BJ (cell line): ENCODE results near the gene SEBOX. TPM values are rescaled to one million over a fixed set of nuclear protein-coding genes. Genes with fewer than 3 reads are reported as not detected.

Experiments
- CTCF ChIA-PET: fragments of 350-600 bp; formaldehyde crosslinking; extraction: SDS; loops from one replicate; lab custom pipeline; 2021; ENCODE audit warnings: antibody characterized with exemption, inconsistent platforms; lab: Yijun Ruan, JAX
- POLR2A ChIA-PET: fragments of 300-600 bp; sonication (Branson Sonifier 250); formaldehyde crosslinking; extraction: SDS; loops from one replicate; lab custom pipeline; 2021; ENCODE audit warnings: antibody characterized with exemption; lab: Charles Lee
- DNase-seq: peaks from one replicate; pipeline ENCODE4 v3.0.0-alpha.2; 2011; ENCODE audit warnings: low read depth
- H3K27me3 ChIP-seq: 2 replicates; pipeline ENCODE4 v1.6.0; 2011; ENCODE audit warnings: low read length; ENCODE audit not compliant: control insufficient read depth, insufficient read depth
- H3K36me3 ChIP-seq: 2 replicates; pipeline ENCODE4 v1.5.1; 2011; ENCODE audit warnings: low read length; ENCODE audit not compliant: control insufficient read depth, insufficient read depth
- H3K4me3 ChIP-seq: 2 replicates; pipeline ENCODE4 v1.5.1; 2011; ENCODE audit warnings: low read depth, mild to moderate bottlenecking, control low read depth, low read length
- CTCF ChIP-seq: IDR thresholded peaks from 2 replicates; pipeline ENCODE4 v1.5.1; 2011; ENCODE audit warnings: low read depth, mild to moderate bottlenecking, control low read depth, inconsistent platforms, low read length, moderate library complexity; ENCODE audit not compliant: insufficient read depth
- polyA plus RNA-seq: library from polyadenylated mRNA; depleted of rRNA; stranded (reverse); fragments of >200 nt; gene quantifications from 2 replicates; pipeline ENCODE4 v1.2.3, GENCODE V29; 2011

The SEBOX gene
- polyA plus RNA-seq, 1 experiment: not detected

- ChIA-PET POLR2A (no interaction called here), CTCF (interaction anchor here (0.6 kb wide), 1 partner anchor 98 kb away, joined by 3 read pairs; no protein-coding TSS in a partner anchor)
- no peak for TF ChIP-seq CTCF
- H3K4me3 ChIP-seq: no peak overlapping the region
- no peak for DNase-seq
- no peaks in the 10 kb centered on the region for H3K27me3 ChIP-seq
- peaks cover 17% of the 10 kb centered on the region for H3K36me3 ChIP-seq
These were observed 31.8 kb downstream of the SEBOX start for GRCh38 chr17:28333083-28333746.

- POLR2A ChIA-PET: no interaction called here
- Histone ChIP-seq H3K36me3 (peaks cover 23% of the 10 kb centered on the region), H3K27me3 (no peaks in the 10 kb centered on the region), H3K4me3 (no peak overlapping the region)
- CTCF ChIA-PET: no interaction called here
- no peak for TF ChIP-seq CTCF
- DNase-seq: no peak
These were observed 33.0 kb downstream of the SEBOX start for GRCh38 chr17:28331891-28332420.

- TF ChIP-seq CTCF: no peak
- no peak for DNase-seq
- H3K27me3 ChIP-seq: no peaks in the 10 kb centered on the region
- no peak overlapping the region for H3K4me3 ChIP-seq
- ChIA-PET CTCF (no interaction called here), POLR2A (no interaction called here)
- H3K36me3 ChIP-seq: peaks cover 24% of the 10 kb centered on the region
These were observed 34.3 kb downstream of the SEBOX start for GRCh38 chr17:28330671-28331070.

- no peak overlapping the region for H3K4me3 ChIP-seq
- ChIA-PET CTCF (interaction anchor here (0.6 to 0.7 kb wide), 2 partner anchors 9 to 96 kb away, joined by 3 to 4 read pairs; partner anchors contain the start of gene TMEM97), POLR2A (no interaction called here)
- peaks cover 24% of the 10 kb centered on the region for H3K36me3 ChIP-seq
- no peak for DNase-seq
- no peak for TF ChIP-seq CTCF
- no peaks in the 10 kb centered on the region for H3K27me3 ChIP-seq
These were observed 36.7 kb downstream of the SEBOX start for GRCh38 chr17:28328325-28328724.

GRCh38 chr17:28327709-28328108 lies 37.3 kb downstream of the SEBOX start:
- POLR2A ChIA-PET: no interaction called here
- no peak for DNase-seq
- Histone ChIP-seq H3K4me3 (no peak overlapping the region), H3K27me3 (no peaks in the 10 kb centered on the region), H3K36me3 (peaks cover 24% of the 10 kb centered on the region)
- CTCF ChIA-PET: interaction anchor here (0.7 kb wide), 1 partner anchor 8 kb away, joined by 4 read pairs; the partner anchor contains the start of gene TMEM97
- peak; percentile 13; the same call in 1 of the 2 replicates for TF ChIP-seq CTCF
